Purkinje cell (primary cell): Measurements from ENCODE around the gene ALLC. TPM values are rescaled to one million over a fixed set of nuclear protein-coding genes. Genes with fewer than 3 reads are reported as not detected.

Experiments used
- polyA plus RNA-seq: library from polyadenylated mRNA; unstranded; fragments of >200 nt; fragmentation: Nextera tagmentation; gene quantifications from 2 replicates; pipeline ENCODE4 v1.2.1, GENCODE V29; 2014

Gene ALLC
- polyA plus RNA-seq, result 0.78 and 1.5 TPM in 2 replicates

GRCh38 chr2:3657881-3658280 is at the start of gene ALLC:
ALLC (plus strand) TSS chr2:3658200; CDS start chr2:3671158, 12,958 bp downstream.

GRCh38 chr2:3703236-3703756 is 45.3 kb downstream of the ALLC start, which contains the start of gene DCDC2C:
DCDC2C (plus strand) TSS chr2:3703575; CDS start chr2:3703752, 177 bp downstream.

Other genes with a start within 250 kb of the ALLC start
- gene ADI1, start 138.7 kb upstream of the ALLC start, polyA plus RNA-seq, result 17.0 and 28.9 TPM in 2 replicates
- gene RNASEH1, start 99.9 kb upstream of the ALLC start, polyA plus RNA-seq, result 13.4 and 18.8 TPM in 2 replicates
- gene RPS7, start 82.9 kb upstream of the ALLC start, polyA plus RNA-seq, result 591 and 595 TPM in 2 replicates
- 28.0 and 46.8 TPM in 2 replicates for gene COLEC11, start 63.1 kb upstream of the ALLC start, polyA plus RNA-seq
- not detected in 2 replicates for gene DCDC2C, start 45.4 kb downstream of the ALLC start, polyA plus RNA-seq